GM18861 (cell line): ENCODE results near the gene TMEM270.

Experiments used
- ATAC-seq: cut with Tn5 transposase; IDR thresholded peaks from one replicate; pipeline ENCODE4 v1.9.1; 2021; ENCODE audit not compliant: unreplicated experiment

TMEM270 gene

DNA sequence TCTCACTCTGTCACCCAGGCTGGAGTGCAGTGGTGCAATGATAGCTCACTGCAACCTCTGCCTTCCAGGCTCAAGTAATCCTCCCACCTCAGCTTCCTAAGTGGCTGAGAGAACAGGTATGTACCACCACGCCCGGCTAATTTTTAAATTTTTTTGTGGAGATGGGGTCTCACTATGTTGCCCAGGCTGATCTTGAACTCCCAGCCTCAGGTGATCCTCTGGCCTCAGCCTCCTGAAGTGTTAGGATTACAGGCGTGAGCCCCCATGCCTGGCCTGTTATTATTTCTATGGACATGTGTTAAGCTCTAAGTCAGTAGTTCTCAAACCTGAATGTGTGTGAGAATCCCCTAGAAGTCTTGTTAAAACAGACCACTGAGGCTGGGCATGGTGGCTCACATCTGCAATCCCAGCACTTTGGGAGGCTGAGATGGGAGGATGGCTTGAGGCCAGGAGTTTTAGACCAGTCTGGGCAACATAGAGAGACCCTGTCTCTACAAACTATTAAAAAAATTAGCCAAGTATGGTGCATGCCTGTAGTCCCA is 24.5 kb downstream of the TMEM270 start:
- ATAC-seq: no peak

DNA sequence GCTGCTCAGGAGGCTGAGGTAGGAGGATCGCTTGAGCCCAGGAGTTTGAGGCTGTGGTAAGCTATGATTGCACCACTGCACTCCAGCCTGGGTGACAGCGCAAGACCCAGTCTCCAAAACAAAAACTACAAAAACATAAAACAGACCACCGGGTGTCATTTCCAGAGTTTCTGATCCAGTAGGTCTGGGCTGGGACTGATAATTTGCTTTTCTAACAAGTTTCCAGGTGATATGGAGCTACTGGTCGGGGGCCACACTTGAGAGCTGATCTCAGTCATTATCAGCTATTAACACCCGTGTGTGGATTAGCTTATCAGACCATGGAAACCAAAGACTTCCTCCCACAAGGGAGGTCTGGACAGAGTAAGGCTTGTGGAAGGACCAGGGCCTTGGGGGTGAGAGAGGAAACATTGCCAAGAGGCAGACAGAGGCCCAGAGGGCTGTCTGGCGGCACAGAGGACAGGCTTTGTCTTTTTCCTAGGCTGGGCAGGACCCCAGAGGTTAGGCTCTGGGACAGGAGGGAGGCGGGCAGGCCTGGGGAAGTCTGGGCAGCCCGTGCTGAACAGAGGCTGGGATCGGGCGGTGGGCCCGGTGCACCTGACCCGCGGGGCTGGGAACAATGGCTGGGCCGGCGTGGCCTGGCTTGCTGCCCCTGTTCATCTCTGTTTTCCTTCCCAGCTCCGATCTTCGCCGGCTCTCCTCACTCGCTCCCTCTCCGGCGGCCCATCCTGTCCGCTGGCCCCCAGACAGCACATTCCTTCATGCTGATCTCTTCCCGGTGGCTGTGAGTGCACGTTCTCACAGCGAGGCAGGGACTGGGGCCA is 25.2 kb downstream of the TMEM270 start:
- no peak for ATAC-seq

DNA sequence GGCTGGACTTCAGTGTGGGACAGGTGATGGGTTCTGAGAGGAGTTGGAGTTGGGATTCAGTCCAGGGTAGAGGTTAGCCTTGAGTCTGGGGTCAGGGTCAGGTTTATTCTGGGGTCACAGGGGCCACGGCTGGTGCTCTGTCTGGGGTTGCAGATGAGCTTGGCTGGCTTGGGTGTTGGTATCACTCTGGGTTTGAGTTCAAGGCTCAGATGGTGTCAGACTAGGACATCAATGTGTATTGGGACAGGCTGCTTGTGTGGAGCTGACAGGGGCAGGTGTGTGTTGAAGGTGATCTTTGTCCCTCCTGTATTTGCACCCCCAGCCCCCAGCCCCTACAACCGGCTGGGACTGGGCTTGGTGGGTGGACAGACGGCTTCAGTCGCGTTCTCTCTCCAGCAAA is 26.8 kb downstream of the TMEM270 start:
- ATAC-seq: no peak

DNA sequence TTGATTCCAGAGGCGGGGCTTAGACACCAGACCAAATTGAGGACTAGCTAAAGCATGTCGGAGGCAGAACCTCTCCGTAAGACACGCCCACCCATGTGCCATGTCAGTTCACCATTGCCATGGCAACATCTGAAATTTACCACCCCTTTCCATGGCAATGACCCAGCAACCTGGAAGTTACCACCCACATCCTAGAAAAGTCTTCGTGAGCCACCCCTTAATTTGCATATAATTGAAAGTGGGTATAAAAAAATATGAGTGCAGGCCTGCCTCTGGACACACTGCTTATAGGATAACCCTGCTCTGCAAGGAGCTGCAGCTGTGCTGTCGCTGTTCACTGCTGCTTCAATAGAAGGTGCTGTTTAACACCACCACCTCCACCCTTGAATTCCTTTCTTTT is 28.0 kb downstream of the TMEM270 start:
- ATAC-seq: no peak

DNA sequence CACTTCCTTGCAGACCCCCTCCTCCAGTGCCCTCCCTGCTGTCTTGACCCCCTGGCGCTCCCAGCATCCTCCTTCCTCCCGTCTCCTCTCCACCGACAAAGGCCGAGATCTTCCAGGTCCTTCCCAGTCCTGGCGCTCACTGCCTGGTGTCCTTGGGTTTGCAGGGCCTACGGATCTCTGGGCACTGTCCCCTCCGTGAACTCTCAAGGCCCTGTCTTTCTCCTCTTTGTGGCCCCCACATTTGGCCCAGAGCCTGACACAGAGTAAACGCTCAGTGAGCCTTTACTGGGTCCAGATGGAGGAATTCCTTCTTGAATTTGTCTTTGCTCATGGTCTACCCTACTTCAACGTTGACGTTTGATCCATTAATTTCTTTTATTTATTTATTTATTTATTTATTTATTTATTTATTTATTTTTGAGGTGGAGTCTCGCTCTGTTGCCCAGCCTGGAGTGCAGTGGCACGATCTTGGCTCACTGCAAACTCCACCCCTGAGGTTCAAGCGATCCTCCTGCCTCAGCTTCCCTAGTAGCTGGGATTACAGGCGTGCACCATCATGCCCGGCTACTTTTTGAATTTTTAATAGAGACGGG is 29.7 kb downstream of the TMEM270 start:
- ATAC-seq: no peak

DNA sequence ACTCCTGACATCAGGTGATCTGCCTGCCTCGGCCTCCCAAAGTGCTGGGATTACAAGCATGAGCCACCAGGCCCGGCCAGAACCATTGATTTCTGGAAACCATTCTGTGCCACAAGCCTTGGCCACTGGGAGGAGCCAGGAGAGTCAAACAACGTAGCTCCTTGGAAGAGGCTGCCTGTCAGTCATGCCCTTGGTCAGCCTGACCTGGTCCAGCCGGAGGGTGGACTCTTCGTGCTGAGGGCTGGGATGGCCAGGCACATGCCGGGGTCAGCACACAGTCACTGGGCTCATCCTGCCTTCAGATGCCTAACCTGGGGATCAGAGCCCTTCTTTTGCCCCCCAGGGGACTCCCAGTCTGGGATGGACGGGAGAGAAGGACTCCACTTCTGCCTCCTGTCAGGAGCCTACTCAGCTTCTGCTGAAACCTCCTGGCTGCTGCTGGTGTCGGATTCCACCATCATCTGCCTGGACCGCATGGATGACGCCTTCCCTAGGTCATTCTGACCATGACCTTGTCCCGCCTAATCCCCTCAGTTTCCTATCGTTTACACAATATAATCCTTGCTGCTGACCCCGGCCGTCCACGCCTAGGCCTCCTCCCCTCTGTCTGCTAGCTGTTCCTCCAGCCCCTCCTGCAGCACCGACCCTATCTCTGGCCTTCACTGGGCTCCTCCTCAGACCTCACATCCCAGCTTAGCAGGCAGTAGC is 30.4 kb downstream of the TMEM270 start:
- no peak for ATAC-seq

DNA sequence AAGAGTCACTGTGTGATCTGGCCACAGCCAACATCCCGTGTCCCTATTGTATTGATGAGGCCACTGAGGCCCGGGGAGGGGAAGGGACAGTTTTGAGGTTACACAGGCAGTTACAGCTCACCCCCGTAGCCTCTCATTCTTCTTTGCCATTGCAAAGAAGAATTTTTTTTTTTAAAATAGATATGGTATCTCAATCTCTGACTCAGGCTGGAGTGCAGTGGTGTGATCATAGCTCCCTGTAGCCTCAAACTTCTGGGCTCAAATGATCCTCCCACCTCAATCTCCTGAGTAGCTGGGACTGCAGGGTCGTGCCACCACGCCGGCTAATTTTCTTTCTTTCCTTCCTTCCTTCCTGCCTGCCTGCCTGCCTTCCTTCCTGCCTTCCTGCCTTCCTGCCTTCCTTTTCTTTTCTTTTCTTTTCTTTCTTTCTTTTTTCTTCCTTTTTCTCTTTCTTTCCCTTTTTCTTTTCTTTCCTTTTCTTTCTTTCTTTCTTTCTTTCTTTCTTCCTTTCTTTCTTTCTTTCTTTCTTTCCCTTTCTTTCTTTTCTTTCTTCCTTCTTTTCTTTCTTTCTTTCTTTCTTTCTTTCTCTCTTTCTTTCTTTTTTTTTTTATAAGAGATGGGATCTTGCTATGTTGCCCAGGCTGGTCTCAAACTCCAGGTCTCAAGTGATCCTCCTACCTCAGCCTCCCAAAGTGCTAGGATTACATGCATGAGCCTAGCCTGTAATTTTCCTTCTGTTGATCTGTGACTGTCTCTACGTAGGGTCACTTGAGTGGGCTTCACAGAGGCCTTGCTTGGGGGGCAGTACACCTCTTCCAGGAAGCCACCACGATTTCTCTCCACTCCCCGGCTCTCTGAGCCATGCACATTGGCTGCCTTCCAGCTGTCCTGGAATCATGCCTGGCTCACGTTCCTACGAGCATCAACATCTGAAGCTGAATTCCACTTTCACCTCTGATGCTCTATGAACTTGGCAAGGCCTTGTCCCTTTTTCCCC is 31.3 kb downstream of the TMEM270 start:
- ATAC-seq: no peak

DNA sequence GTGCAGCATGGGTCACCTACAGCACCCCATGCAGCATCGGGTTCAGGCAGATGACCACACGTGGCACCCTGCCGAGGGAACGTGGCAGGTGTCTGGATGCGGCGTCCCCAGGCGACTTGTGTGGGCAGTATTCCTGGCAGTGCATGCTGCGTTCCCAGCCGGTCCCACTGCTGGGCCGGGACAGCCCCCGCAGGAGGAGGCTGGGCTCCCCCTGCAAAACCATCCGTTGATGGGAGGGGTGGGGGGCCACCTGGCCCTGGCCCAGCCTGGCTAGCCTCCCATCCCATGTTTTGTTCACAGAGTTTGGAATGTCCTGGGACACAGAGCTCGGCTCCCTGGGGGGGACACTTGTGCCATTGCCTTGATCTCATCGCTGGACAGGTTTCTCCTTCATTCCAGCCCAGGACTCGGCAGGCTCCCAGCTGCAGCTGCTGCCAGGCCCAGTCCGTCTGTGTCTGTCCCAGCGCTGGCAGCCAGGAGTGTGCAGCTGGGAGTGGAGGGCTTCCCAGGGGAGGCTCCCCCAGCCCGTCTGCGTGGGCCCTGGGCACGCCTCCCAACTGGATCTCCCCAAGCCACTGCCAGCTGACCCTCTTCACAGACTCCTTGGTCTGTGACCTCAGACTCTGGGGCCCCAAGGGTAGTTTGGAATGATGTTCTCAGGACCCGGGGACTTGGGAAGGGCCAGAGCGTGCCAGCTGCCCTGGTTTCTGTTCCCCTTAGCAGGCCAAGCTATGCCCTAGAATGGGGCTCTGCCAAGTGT is 32.6 kb downstream of the TMEM270 start:
- no peak for ATAC-seq

DNA sequence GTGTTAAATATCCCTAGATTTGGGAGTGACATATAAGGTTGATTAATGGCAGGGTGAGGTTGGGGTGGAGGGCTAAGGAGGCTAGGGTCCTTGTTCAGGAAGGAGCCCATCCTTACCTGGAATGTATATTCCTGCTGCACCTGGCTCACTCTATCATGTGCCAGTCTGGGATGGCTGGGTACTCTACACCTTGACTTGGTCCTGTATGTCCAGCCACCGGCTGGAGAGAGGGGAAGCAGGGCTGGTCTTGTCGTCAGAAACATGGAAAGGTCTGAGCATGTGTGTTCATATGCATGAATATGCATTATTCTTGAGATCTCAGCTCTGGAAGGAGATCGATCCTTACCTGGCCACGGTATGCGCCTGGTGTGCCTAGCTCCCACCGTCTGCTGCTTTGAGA is 33.2 kb downstream of the TMEM270 start:
- no peak for ATAC-seq

DNA sequence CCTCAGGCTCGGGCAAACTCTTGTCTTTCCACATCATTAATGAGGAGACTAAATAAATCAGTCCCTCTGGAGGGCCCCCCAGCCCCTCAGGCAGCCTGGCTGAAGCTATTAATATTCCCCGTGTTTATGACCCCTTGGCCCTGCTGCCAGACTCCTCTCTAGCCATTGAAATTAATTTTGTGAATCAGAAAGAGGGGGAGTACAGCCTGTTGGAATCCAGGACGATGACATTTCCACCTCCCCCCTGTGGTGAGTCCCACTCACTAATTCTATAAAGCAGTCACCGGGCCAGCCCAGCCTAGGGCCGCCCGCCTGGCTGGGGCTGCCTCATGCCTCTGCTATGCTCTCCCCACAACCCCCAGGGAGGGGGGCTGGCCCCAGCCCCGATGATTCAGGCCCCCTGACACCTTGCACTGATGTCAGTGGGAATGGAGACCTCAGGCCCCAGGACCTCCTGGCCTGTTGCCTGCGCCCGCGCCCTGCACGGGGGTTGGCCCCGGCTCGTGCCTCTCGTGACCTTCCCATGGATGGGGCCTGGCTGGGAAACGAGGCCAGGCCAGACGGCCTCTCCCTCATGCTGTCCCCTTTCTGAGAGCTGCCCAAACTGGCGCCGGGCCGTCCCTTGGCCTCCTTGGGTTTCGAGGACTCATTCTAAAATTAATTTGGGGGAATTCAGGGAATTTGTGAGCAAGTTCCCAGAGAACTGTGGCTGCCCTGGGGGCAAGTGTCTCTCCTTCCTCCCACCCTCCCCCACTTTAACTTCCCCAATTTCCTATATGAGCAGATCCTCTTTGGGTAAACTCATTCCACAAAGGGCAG is 34.0 kb downstream of the TMEM270 start:
- ATAC-seq: no peak

DNA sequence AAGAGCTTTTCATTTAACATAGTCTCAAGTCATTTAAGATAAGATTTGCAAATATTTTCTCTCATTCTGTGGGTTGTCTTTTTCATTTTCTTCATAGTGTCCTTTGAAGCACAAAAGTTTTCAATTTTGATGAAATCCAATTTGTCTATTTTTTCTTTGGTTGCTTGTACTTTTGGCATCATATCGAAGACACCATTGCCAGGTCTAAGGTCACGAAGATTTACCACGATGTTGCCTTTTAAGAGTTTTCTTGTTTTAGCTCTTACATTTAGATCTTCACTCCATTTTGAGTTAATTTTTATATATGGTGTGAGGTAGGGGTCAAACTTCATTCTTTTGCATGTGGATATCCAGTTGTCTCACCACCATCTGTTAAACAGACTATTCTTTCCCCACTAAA is 34.7 kb downstream of the TMEM270 start:
- ATAC-seq: no peak

DNA sequence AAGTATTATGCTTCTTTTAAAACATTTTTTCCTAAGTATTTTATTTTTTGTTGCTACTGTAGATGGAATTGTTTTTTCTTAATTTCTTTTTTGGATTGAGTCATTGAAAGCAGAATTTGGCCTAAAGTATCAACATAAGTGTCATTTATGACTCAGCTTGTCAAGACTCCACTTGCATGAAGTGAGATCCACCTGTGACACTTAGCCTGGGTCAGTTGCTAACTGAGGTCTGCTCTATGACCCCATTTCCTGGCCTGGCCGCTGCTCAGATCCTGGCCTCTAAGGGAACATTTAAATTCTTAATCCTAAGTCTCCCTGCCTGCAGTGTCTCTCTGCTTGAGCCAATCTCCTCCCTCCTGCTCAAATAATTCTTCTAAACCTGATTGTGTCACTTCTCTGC is 35.5 kb downstream of the TMEM270 start:
- ATAC-seq: no peak

DNA sequence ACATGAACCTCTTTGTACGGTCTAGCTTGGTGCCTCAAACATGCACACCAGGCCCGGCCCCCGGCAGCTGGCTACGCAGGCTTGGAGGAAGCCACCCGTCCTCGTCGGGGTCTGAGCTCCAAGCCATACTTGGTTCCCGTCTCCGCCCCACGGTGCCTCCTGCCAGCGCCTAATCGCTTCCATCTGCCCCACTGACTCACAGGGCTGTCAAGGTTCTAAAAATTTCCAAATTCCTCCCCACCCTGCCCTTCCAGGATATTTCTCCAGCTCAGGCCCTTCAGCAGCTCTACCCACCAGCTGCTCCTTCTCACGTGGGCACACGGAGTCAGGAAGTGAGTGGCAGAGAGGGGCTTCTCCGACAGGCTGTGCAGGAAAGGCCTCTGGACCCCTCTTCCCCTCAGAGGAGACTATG is 38.8 kb downstream of the TMEM270 start:
- ATAC-seq: no peak

DNA sequence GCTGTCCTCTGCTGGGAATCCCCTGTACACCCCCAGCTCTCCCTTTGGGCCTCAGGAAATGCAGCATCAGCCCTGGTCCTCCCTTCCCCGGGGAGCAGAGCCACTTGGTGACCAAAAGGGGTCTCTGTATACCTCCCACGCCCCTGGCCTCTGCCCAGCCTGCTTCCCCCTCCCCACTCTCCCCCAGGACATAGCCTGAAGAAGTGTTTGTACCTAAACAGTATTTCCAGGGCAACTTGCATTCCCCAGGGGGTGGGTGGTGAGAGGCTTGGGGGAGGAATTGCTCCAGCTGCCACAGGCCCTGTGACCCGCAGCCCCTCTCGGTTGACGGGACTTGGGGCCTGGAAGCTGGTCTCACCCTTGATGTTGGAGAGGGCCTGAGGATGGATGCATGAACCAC is 39.3 kb downstream of the TMEM270 start:
- no peak for ATAC-seq

DNA sequence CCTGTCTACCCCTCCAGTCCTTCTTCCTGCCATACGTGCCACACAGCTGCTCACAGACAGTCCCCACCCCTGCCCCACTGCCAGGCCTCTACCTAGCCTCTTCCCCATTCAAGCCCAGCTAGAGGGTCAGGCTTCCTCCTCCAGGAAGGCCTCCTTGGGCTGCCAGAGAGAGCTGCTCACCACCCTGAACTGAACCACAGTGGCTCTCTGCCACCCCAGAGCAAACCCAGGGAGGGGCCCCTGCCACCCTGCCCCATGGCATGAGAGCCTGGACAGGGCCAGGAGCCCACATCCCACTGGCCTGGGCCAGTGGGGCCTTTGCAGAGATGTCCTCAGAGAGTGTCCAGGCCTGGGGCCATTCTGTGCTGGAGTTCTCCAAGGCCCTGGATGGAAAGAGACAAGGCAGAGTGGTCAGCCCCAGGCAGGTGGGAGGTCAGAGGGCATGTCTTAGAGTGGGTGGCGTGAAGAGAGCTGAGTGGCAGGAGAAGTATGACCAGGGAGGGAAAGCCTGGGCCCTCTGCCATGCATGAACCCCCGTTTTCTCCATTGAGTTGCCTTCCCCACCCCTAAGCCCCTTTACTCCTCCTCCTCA is 40.4 kb downstream of the TMEM270 start:
- no peak for ATAC-seq

DNA sequence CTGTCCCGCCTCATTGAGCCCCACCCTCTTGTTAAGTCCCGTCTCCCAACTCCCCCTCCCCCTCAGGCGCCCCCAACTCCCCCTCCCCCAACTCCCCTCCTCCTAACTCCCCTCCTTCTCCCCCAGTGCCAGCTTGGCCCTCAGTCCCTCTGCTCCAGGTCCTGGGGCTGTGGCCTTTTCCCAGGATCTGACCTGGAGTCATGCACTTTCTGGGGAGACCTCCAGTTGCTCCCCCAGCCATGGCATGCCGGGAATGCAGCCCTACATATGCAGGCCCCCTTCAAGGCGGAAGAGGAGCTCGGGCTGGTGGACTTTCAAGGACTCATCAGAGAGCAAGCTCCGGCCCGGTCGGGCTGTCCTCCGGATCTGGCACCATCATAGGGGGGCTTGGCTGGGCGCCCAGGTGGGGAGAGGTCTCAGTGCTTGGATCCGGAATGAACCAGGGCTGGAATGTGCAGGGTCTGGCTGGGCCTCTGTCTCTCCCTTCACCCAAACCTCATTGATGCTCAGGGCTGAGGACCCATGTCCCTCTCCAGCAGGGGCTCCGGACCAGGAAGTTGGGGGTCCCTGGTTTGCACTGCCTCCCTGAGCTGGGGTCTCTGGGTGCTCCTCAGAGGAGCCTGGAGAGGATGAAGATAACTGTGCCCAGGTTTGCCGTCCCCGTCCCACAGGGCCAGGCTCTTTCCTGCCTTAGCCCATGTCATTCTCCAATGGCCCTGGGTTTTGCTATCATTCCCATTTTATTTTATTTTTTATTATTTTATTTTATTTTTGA is 41.1 kb downstream of the TMEM270 start:
- ATAC-seq: no peak

DNA sequence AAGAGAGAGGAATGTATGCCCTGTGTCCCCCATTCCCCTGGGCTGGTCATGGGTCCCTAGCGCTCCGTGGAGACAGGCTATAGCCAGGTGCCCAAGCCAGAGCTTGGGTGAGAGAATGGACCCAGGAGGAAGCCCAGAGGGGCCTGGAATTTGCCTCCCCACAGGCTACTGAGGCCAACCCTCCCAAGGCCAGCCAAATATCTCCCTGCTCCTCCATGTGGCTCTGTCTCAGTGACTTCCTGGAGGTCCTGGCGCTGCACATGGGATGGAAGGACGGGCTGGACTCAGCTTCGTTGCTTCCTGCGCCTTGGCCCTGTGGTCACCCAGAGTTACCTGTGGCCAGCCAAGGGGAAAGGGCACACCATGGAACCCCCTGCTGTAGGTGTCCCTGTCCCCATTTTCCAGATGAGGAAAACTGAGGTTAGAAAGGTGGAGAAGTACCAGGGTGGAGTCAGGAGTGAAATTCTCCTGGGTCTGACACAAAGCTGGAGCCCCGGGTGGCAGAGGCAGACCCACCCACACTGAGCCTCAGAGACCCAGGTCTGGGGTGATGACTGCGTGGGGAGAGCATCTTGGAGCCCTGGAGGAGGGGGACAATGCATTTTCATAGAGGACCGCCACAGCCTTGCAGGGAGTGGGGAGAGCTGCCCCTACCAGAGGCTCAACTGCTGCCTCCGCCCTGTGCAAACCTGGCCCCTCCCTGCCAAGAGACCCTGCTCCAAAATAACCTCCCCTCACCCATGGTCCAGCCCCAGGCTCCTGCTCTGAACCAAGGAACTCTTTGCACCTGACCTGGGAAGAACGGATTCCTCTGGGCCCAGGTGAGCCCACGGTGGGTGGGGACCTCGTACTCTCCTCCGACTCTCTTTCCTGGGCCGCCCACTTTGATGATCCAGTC is 42.6 kb downstream of the TMEM270 start:
- ATAC-seq: no peak
